Activated CD8-positive, alpha-beta T cell treated with anti-CD3 and anti-CD28 coated beads for 36 hours (primary cell): Measurements from ENCODE around the gene COL1A1. TPM values are rescaled to one million over a fixed set of nuclear protein-coding genes. Genes with fewer than 3 reads are reported as not detected.

Source experiments
- ATAC-seq: fragments of 200-7000 bp; cut with Tn5 transposase; one replicate; pipeline ENCODE4 v1.10.0; 2021; ENCODE audit warnings: mild to moderate bottlenecking, moderate library complexity
- CTCF ChIA-PET: fragments of 350-600 bp; sonication (Branson Sonifier 250); formaldehyde crosslinking; loops from one replicate; lab custom pipeline; 2021; ENCODE audit warnings: antibody characterized with exemption; lab: Charles Lee
- POLR2A ChIA-PET: fragments of 350-600 bp; sonication (Branson Sonifier 250); formaldehyde crosslinking; loops from one replicate; lab custom pipeline; 2021; ENCODE audit warnings: antibody characterized with exemption; lab: Charles Lee
- DNase-seq: peaks from one replicate; pipeline ENCODE4 v3.0.0-alpha.2; 2020
- H3K27ac Mint-ChIP-seq: one replicate; pipeline ENCODE4 v1.8.0; 2021; ENCODE audit warnings: mild to moderate bottlenecking, mixed read lengths
- H3K27me3 Mint-ChIP-seq: one replicate; pipeline ENCODE4 v1.8.0; 2021; ENCODE audit warnings: mixed read lengths
- H3K36me3 Mint-ChIP-seq: one replicate; pipeline ENCODE4 v1.8.0; 2021; ENCODE audit warnings: low read depth, mixed read lengths
- H3K4me1 Mint-ChIP-seq: one replicate; pipeline ENCODE4 v1.8.0; 2021; ENCODE audit warnings: low read depth, mixed read lengths
- H3K4me3 Mint-ChIP-seq: one replicate; pipeline ENCODE4 v1.8.0; 2021; ENCODE audit warnings: mild to moderate bottlenecking, moderate library complexity, mixed read lengths
- H3K9me3 Mint-ChIP-seq: one replicate; pipeline ENCODE4 v1.8.0; 2021; ENCODE audit warnings: mixed read lengths
- CTCF ChIP-seq: fragments of 200-600 bp; IDR thresholded peaks from one replicate; pipeline ENCODE4 v1.8.0; 2022; ENCODE audit warnings: antibody characterized with exemption, mild to moderate bottlenecking
- intact Hi-C: fragments of 100-400 bp; cut with micrococcal nuclease; formaldehyde crosslinking; loops from one replicate; pipeline ENCODE4 v1.10.0; 2022
- total RNA-seq, 2 experiments: library from RNA; stranded (reverse); gene quantifications; one replicate each; pipeline ENCODE4 v1.2.3, GENCODE V29; 2021

Gene COL1A1
- total RNA-seq, 2 experiments from 2014 or later: 0.92 to 1.0 TPM

- ChIA-PET POLR2A (interaction anchor here (2.1 kb wide), 1 partner anchor 10 kb away, joined by 9 read pairs; the partner anchor contains the start of gene COL1A1), CTCF (interaction anchor here (1.3 to 11.5 kb wide), 8 partner anchors 9 to 86 kb away, joined by 4 to 111 read pairs (median 10); partner anchors contain the start of gene COL1A1)
- TF ChIP-seq CTCF: no peak
- no peak overlapping the region for H3K4me3 Mint-ChIP-seq
- peak; percentile 46 for DNase-seq
- peaks cover 28% of the 10 kb centered on the region for H3K4me1 Mint-ChIP-seq
- no peak overlapping the region for H3K27ac Mint-ChIP-seq
- no peaks in the 10 kb centered on the region for H3K9me3 Mint-ChIP-seq
- intact Hi-C loops: no loop called here
- ATAC-seq: no peak
- H3K27me3 Mint-ChIP-seq: peaks cover 38% of the 10 kb centered on the region
- H3K36me3 Mint-ChIP-seq: no peaks in the 10 kb centered on the region
Measured at GRCh38 chr17:50211249-50212120, 10.1 kb upstream of the COL1A1 start.

- peaks cover 41% of the 10 kb centered on the region for H3K27me3 Mint-ChIP-seq
- no peak for TF ChIP-seq CTCF
- ChIA-PET POLR2A (no interaction called here), CTCF (interaction anchor here (1.3 to 11.5 kb wide), 6 partner anchors 8 to 87 kb away, joined by 4 to 111 read pairs (median 10); partner anchors contain the start of gene COL1A1)
- peaks cover 28% of the 10 kb centered on the region for H3K4me1 Mint-ChIP-seq
- no peak for ATAC-seq
- H3K9me3 Mint-ChIP-seq: no peaks in the 10 kb centered on the region
- no peak overlapping the region for H3K4me3 Mint-ChIP-seq
- intact Hi-C loops: no loop called here
- no peak overlapping the region for H3K27ac Mint-ChIP-seq
- no peak for DNase-seq
- H3K36me3 Mint-ChIP-seq: no peaks in the 10 kb centered on the region
Measured at GRCh38 chr17:50210240-50211225, 9.1 kb upstream of the COL1A1 start.

- Mint-ChIP-seq H3K36me3 (no peaks in the 10 kb centered on the region), H3K27ac (no peak overlapping the region), H3K4me3 (no peak overlapping the region), H3K9me3 (no peaks in the 10 kb centered on the region), H3K27me3 (peaks cover 48% of the 10 kb centered on the region), H3K4me1 (peaks cover 28% of the 10 kb centered on the region)
- no peak for DNase-seq
- intact Hi-C loops: no loop called here
- ChIA-PET POLR2A (no interaction called here), CTCF (interaction anchor here (0.7 to 3.0 kb wide), 4 partner anchors 8 to 87 kb away, joined by 3 to 9 read pairs (median 7); partner anchors contain the start of gene COL1A1)
- TF ChIP-seq CTCF: no peak
- ATAC-seq: no peak
Measured at GRCh38 chr17:50209472-50210239, 8.2 kb upstream of the COL1A1 start.

- Mint-ChIP-seq H3K9me3 (no peaks in the 10 kb centered on the region), H3K4me3 (no peak overlapping the region), H3K4me1 (peaks cover 28% of the 10 kb centered on the region), H3K27ac (no peak overlapping the region), H3K27me3 (peaks cover 46% of the 10 kb centered on the region), H3K36me3 (no peaks in the 10 kb centered on the region)
- ChIA-PET POLR2A (no interaction called here), CTCF (interaction anchor here (0.7 to 3.0 kb wide), 4 partner anchors 8 to 88 kb away, joined by 3 to 9 read pairs (median 7); partner anchors contain the start of gene COL1A1)
- DNase-seq (no peak), ATAC-seq (no peak)
- no peak for TF ChIP-seq CTCF
- intact Hi-C loops: no loop called here
Measured at GRCh38 chr17:50209133-50209471, 7.7 kb upstream of the COL1A1 start.
